T-helper 2 cell treated with Interferon-gamma antibody and Interleukin-4, amounts not matched to agents 5 μg/mL and 100 μg/mL, for 36 hours (primary cell): ENCODE results near the gene ABCB8.

Experiments
- DNase-seq: peaks from one replicate; pipeline ENCODE4 v3.0.0; 2021; ENCODE audit warnings: low spot score
- H3K27ac Mint-ChIP-seq: one replicate; pipeline ENCODE4 v1.8.0; 2021; ENCODE audit warnings: mild to moderate bottlenecking, mixed read lengths
- H3K27me3 Mint-ChIP-seq: one replicate; pipeline ENCODE4 v1.8.0; 2021; ENCODE audit warnings: low read depth, mixed read lengths
- H3K36me3 Mint-ChIP-seq: one replicate; pipeline ENCODE4 v1.8.0; 2021; ENCODE audit warnings: low read depth, mixed read lengths
- H3K4me1 Mint-ChIP-seq: one replicate; pipeline ENCODE4 v1.8.0; 2021; ENCODE audit warnings: low read depth, mixed read lengths
- H3K4me3 Mint-ChIP-seq: one replicate; pipeline ENCODE4 v1.8.0; 2022; ENCODE audit warnings: mild to moderate bottlenecking, moderate library complexity, mixed read lengths
- H3K9me3 Mint-ChIP-seq: one replicate; pipeline ENCODE4 v1.8.0; 2021; ENCODE audit warnings: mixed read lengths

The ABCB8 gene

GRCh38 chr7:151095828-151096475, 67.7 kb downstream of the ABCB8 start:
- no peak for DNase-seq
- Mint-ChIP-seq H3K4me1 (no peaks in the 10 kb centered on the region), H3K4me3 (no peak overlapping the region), H3K27ac (no peak overlapping the region), H3K27me3 (no peaks in the 10 kb centered on the region), H3K9me3 (no peaks in the 10 kb centered on the region), H3K36me3 (no peaks in the 10 kb centered on the region)
